GM12878 (cell line): ENCODE data around the gene LUM.

Experiments used
- ATF7 ChIP-seq: fragments of 450-650 bp; IDR thresholded peaks from 2 replicates; pipeline ENCODE4 v1.6.1; 2016; ENCODE audit warnings: low read depth, mild to moderate bottlenecking
- CHD2 ChIP-seq: IDR thresholded peaks from 2 replicates; pipeline ENCODE4 v1.6.1; 2011; ENCODE audit warnings: low read depth, low read length, improper control_type of control experiment, borderline replicate concordance
- CREB1 ChIP-seq: IDR thresholded peaks from 2 replicates; pipeline ENCODE4 v1.6.1; 2012; ENCODE audit warnings: low read depth, mild to moderate bottlenecking, inconsistent platforms
- CTCF ChIP-seq, 3 experiments: IDR thresholded peaks in 2 of 3; conservative IDR thresholded peaks in 1 of 3; 2 replicates each; pipeline ENCODE4 v1.5.1; 2011; ENCODE audit warnings: low read depth in 3 of 3, low read length in 3 of 3, mild to moderate bottlenecking in 3 of 3, control low read depth in 2 of 3, moderate library complexity in 2 of 3, inconsistent platforms in 1 of 3, mixed read lengths in 1 of 3; ENCODE audit not compliant: control insufficient read depth in 2 of 3, insufficient read depth in 1 of 3; ENCODE audit errors: extremely low read depth in 1 of 3
- E2F4 ChIP-seq: IDR thresholded peaks from 2 replicates; pipeline ENCODE4 v1.6.1; 2012; ENCODE audit warnings: low read depth, low read length, improper control_type of control experiment
- EP300 ChIP-seq, 2 experiments: fragments of 150-350 bp in 1 of 2; IDR thresholded peaks; 2 replicates each; pipeline ENCODE4 v1.6.1; 2011 to 2012; ENCODE audit warnings: low read depth in 2 of 2, low read length in 2 of 2, borderline replicate concordance in 1 of 2, improper control_type of control experiment in 1 of 2, inconsistent platforms in 1 of 2; ENCODE audit not compliant: control insufficient read depth in 1 of 2
- MAX ChIP-seq: IDR thresholded peaks from 2 replicates; pipeline ENCODE4 v1.6.1; 2012; ENCODE audit warnings: low read depth, low read length, improper control_type of control experiment
- PML ChIP-seq: IDR thresholded peaks from 2 replicates; pipeline ENCODE4 v1.6.1; 2012; ENCODE audit warnings: low read length, inconsistent platforms
- POLR2A ChIP-seq: IDR thresholded peaks from 2 replicates; pipeline ENCODE4 v1.6.1; 2011; ENCODE audit warnings: low read depth, mild to moderate bottlenecking, low read length
- POLR2AphosphoS5 ChIP-seq: IDR thresholded peaks from 2 replicates; pipeline ENCODE4 v1.6.1; 2011; ENCODE audit warnings: mild to moderate bottlenecking, low read length, inconsistent platforms
- SIN3A ChIP-seq: IDR thresholded peaks from 2 replicates; pipeline ENCODE4 v1.6.1; 2012; ENCODE audit warnings: low read depth, low read length, improper control_type of control experiment
- YY1 ChIP-seq: IDR thresholded peaks from 2 replicates; pipeline ENCODE4 v1.6.1; 2011; ENCODE audit warnings: low read depth, mild to moderate bottlenecking, low read length
- ZNF274 ChIP-seq: IDR thresholded peaks from one replicate; pipeline ENCODE4 v1.8.0; 2011; ENCODE audit not compliant: insufficient read length, insufficient read depth

- TF ChIP-seq EP300 (IDR thresholded peaks at IDR 0.05; ENCODE audit: borderline replicate concordance in 1 of 2, control insufficient read depth in 1 of 2, low read depth in 2 of 2, low read length in 2 of 2) (no peak), CREB1 (no peak), YY1 (no peak), POLR2A (no peak), ZNF274 (no peak), CTCF (IDR thresholded peaks at IDR 0.05 in 2 of 3, conservative IDR thresholded peaks at IDR 0.05 in 1 of 3; ENCODE audit: control insufficient read depth in 2 of 3, extremely low read depth in 1 of 3, insufficient read depth in 1 of 3, low read depth in 3 of 3, low read length in 3 of 3) (no peak), CHD2 (no peak), PML (no peak), ATF7 (no peak), POLR2AphosphoS5 (no peak), MAX (no peak), SIN3A (no peak), E2F4 (no peak)
These were observed 31.3 kb downstream of the LUM start for GRCh38 chr12:91080041-91080440.
